Astrocyte (in vitro differentiated cells and primary cell): ENCODE measurements around the gene ZBTB12. TPM values are rescaled to one million over a fixed set of nuclear protein-coding genes. Genes with fewer than 3 reads are reported as not detected.

ENCODE experiments used
- DNase-seq: peaks from one replicate; pipeline ENCODE4 v3.0.0-alpha.2; 2010; ENCODE audit warnings: low read depth
- FAIRE-seq: peaks from 2 replicates; lab custom pipeline; 2011; peaks lifted over from hg19 to GRCh38; lab: Jason Lieb, UNC
- H2AFZ ChIP-seq: 2 replicates; pipeline ENCODE4 v1.6.0; 2012; ENCODE audit warnings: low read depth, low read length, inconsistent platforms
- H3K27ac ChIP-seq: 2 replicates; pipeline ENCODE4 v1.5.1; 2011; ENCODE audit warnings: low read depth, low read length, inconsistent platforms
- H3K27me3 ChIP-seq: 2 replicates; pipeline ENCODE4 v1.6.0; 2011; ENCODE audit warnings: low read length, inconsistent platforms; ENCODE audit not compliant: insufficient read depth
- H3K36me3 ChIP-seq: 2 replicates; pipeline ENCODE4 v1.5.1; 2011; ENCODE audit warnings: low read length, inconsistent platforms; ENCODE audit not compliant: insufficient read depth
- H3K4me1 ChIP-seq: 2 replicates; pipeline ENCODE4 v1.5.1; 2011; ENCODE audit warnings: low read length, inconsistent platforms; ENCODE audit not compliant: insufficient read depth
- H3K4me2 ChIP-seq: 2 replicates; pipeline ENCODE4 v1.6.0; 2012; ENCODE audit warnings: low read length, inconsistent platforms
- H3K4me3 ChIP-seq: 2 replicates; pipeline ENCODE4 v1.5.1; 2011; ENCODE audit warnings: low read depth, mild to moderate bottlenecking, low read length, inconsistent platforms; ENCODE audit not compliant: insufficient read depth
- H3K79me2 ChIP-seq: 2 replicates; pipeline ENCODE4 v1.6.0; 2012; ENCODE audit warnings: mild to moderate bottlenecking, low read length, inconsistent platforms; ENCODE audit not compliant: insufficient read depth
- H3K9ac ChIP-seq: 2 replicates; pipeline ENCODE4 v1.6.0; 2012; ENCODE audit warnings: mild to moderate bottlenecking, low read length, inconsistent platforms
- H3K9me3 ChIP-seq: 2 replicates; pipeline ENCODE4 v1.5.1; 2012; ENCODE audit warnings: low read depth, mild to moderate bottlenecking, low read length, inconsistent platforms; ENCODE audit not compliant: insufficient read depth
- H4K20me1 ChIP-seq: 2 replicates; pipeline ENCODE4 v1.6.0; 2012; ENCODE audit warnings: low read length, inconsistent platforms; ENCODE audit not compliant: insufficient read depth
- H3K27ac Mint-ChIP-seq: one replicate; pipeline ENCODE4 v1.8.0; 2021; ENCODE audit warnings: mild to moderate bottlenecking, mixed read lengths; ENCODE audit not compliant: unreplicated experiment
- H3K27me3 Mint-ChIP-seq: one replicate; pipeline ENCODE4 v1.8.0; 2021; ENCODE audit warnings: low read depth, mixed read lengths; ENCODE audit not compliant: unreplicated experiment
- H3K36me3 Mint-ChIP-seq: one replicate; pipeline ENCODE4 v1.8.0; 2021; ENCODE audit warnings: low read depth, mixed read lengths; ENCODE audit not compliant: unreplicated experiment
- H3K4me1 Mint-ChIP-seq: one replicate; pipeline ENCODE4 v1.8.0; 2021; ENCODE audit warnings: low read depth, mixed read lengths; ENCODE audit not compliant: unreplicated experiment
- H3K4me3 Mint-ChIP-seq: one replicate; pipeline ENCODE4 v1.8.0; 2021; ENCODE audit warnings: mild to moderate bottlenecking, moderate library complexity, mixed read lengths; ENCODE audit not compliant: unreplicated experiment
- H3K9me3 Mint-ChIP-seq: one replicate; pipeline ENCODE4 v1.8.0; 2021; ENCODE audit warnings: mild to moderate bottlenecking, mixed read lengths; ENCODE audit not compliant: unreplicated experiment
- CTCF ChIP-seq: IDR thresholded peaks from 2 replicates; pipeline ENCODE4 v1.5.1; 2011; ENCODE audit warnings: low read depth, mild to moderate bottlenecking, inconsistent platforms, low read length, moderate library complexity; ENCODE audit not compliant: insufficient read depth
- EZH2 ChIP-seq: IDR thresholded peaks from 2 replicates; pipeline ENCODE4 v1.6.1; 2012; ENCODE audit warnings: mild to moderate bottlenecking, low read length, inconsistent platforms; ENCODE audit not compliant: insufficient read depth
- total RNA-seq: library from RNA; stranded (reverse); gene quantifications from 2 replicates; pipeline ENCODE4 v1.2.1, GENCODE V29; 2021

Gene ZBTB12
- total RNA-seq, 1 donor from 2014 or later, result 4.6 TPM

- FAIRE-seq (no peak), DNase-seq (no peak)
- peaks cover 9% of the 10 kb centered on the region for H3K4me1 Mint-ChIP-seq
- no peak overlapping the region for H3K4me3 Mint-ChIP-seq
- H3K9me3 ChIP-seq, result no peaks in the 10 kb centered on the region
- no peak overlapping the region for H3K4me2 ChIP-seq
- peaks cover 7% of the 10 kb centered on the region for H4K20me1 ChIP-seq
- peak overlapping the region; percentile 80 for H3K27ac Mint-ChIP-seq
- peaks cover 4% of the 10 kb centered on the region for H3K27me3 Mint-ChIP-seq
- peaks cover 25% of the 10 kb centered on the region for H3K36me3 Mint-ChIP-seq
- H3K79me2 ChIP-seq, result no peaks in the 10 kb centered on the region
- TF ChIP-seq EZH2, result no peak
- H3K27ac ChIP-seq, result no peak overlapping the region
- no peak overlapping the region for H2AFZ ChIP-seq
- H3K9ac ChIP-seq, result no peak overlapping the region
- peaks cover 25% of the 10 kb centered on the region for H3K36me3 ChIP-seq
- no peaks in the 10 kb centered on the region for H3K27me3 ChIP-seq
- no peak overlapping the region for H3K4me3 ChIP-seq
- peaks cover 4% of the 10 kb centered on the region for H3K4me1 ChIP-seq
- H3K9me3 Mint-ChIP-seq, result no peaks in the 10 kb centered on the region
Observed at GRCh38 chr6:31880616-31881015, 21.3 kb downstream of the ZBTB12 start.

- no peaks in the 10 kb centered on the region for H3K9me3 ChIP-seq
- no peak for DNase-seq
- peaks cover 23% of the 10 kb centered on the region for H3K36me3 ChIP-seq
- H3K4me3 Mint-ChIP-seq, result no peak overlapping the region
- H3K4me1 ChIP-seq, result peaks cover 4% of the 10 kb centered on the region
- H3K9me3 Mint-ChIP-seq, result no peaks in the 10 kb centered on the region
- TF ChIP-seq EZH2, result no peak
- no peak for TF ChIP-seq CTCF
- H3K27me3 Mint-ChIP-seq, result peaks cover 4% of the 10 kb centered on the region
- H2AFZ ChIP-seq, result no peak overlapping the region
- H3K9ac ChIP-seq, result no peak overlapping the region
- H3K27ac Mint-ChIP-seq, result no peak overlapping the region
- no peaks in the 10 kb centered on the region for H3K79me2 ChIP-seq
- H3K36me3 Mint-ChIP-seq, result peaks cover 19% of the 10 kb centered on the region
- no peaks in the 10 kb centered on the region for H3K27me3 ChIP-seq
- H4K20me1 ChIP-seq, result peaks cover 7% of the 10 kb centered on the region
- no peak overlapping the region for H3K4me3 ChIP-seq
- H3K4me2 ChIP-seq, result no peak overlapping the region
- FAIRE-seq, result no peak
- H3K27ac ChIP-seq, result no peak overlapping the region
- H3K4me1 Mint-ChIP-seq, result peaks cover 9% of the 10 kb centered on the region
Observed at GRCh38 chr6:31879901-31880300, 22.0 kb downstream of the ZBTB12 start.

DNA sequence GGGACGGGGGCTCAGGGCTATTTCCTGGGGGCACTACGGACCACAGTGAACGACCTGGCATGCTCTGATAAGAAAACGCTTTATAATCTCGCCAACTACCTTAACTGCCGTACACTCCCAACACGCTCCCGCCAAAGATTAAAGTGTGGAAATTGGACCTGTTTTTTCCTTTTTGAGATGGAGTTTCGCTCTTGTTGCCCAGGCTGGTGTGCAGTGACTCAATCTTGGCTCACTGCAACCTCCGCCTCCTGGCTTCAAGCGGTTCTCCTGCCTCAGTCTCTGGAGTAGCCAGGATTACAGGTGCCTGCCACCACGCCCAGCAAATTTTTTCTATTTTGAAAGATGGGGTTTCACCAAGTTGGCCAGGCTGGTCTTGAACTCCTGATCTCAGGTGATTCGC is 22.7 kb downstream of the ZBTB12 start:
- no peak for FAIRE-seq
- no peak overlapping the region for H3K27ac Mint-ChIP-seq

More for the DNA sequence above, 22.7 kb downstream of the ZBTB12 start:
- H3K4me3 ChIP-seq, result no peak overlapping the region
- no peaks in the 10 kb centered on the region for H3K9me3 Mint-ChIP-seq
- DNase-seq, result no peak
- peaks cover 4% of the 10 kb centered on the region for H3K4me1 ChIP-seq
- peaks cover 23% of the 10 kb centered on the region for H3K36me3 ChIP-seq
- H3K27ac ChIP-seq, result no peak overlapping the region
- H3K4me2 ChIP-seq, result no peak overlapping the region
- TF ChIP-seq CTCF (no peak), EZH2 (no peak)
- peaks cover 4% of the 10 kb centered on the region for H3K27me3 Mint-ChIP-seq
- H2AFZ ChIP-seq, result no peak overlapping the region
- no peak overlapping the region for H3K9ac ChIP-seq
- no peaks in the 10 kb centered on the region for H3K9me3 ChIP-seq
- H3K36me3 Mint-ChIP-seq, result peaks cover 19% of the 10 kb centered on the region
- no peaks in the 10 kb centered on the region for H3K27me3 ChIP-seq
- H3K4me1 Mint-ChIP-seq, result peaks cover 10% of the 10 kb centered on the region
- no peak overlapping the region for H3K4me3 Mint-ChIP-seq
- no peaks in the 10 kb centered on the region for H3K79me2 ChIP-seq
- peaks cover 7% of the 10 kb centered on the region for H4K20me1 ChIP-seq
